IPS-NIHi7 (cell line): ENCODE measurements around the gene GNB1L.

Experiments
- DNase-seq: peaks from one replicate; pipeline ENCODE4 v3.0.0; 2012; ENCODE audit warnings: mixed read lengths; ENCODE audit errors: extremely low spot score

GNB1L gene

DNA sequence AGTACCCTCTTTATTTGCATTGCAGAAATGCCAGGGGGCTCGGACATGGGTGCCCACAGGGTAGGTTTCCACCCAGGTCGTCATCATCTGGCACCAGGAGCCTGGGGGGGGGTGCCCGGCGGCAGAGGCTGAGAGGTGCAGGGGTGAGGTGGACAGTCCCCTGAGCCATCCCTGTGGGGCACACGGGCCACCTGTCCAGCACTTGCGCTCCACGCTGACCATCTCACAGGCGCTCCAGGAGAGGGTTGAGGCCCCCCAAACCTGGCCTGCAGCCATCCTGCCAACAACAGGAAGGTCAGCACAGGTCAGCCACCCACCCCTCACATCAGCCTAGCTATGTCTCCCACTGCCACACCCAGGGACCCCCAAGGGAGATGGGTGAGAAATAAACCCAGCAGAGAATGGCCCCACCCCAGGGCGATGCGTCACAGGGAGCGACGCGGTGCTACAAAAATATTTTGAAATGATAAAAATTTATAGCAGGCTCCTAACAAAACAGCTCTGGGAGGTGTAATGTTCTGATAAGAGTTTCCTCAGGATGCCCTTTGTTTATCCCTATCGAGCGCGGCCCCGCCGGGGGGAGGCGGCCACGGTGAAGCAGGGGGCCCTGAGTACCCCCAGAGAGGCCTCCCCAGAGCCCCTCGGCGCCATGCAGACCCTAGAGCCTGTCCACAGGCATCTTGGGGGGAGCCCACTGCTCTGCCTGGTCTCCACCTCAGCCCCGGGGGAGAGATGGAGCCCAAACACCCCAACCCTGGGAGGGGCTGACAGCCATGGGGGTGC is 21.0 kb upstream of the GNB1L start:
- DNase-seq: no peak

DNA sequence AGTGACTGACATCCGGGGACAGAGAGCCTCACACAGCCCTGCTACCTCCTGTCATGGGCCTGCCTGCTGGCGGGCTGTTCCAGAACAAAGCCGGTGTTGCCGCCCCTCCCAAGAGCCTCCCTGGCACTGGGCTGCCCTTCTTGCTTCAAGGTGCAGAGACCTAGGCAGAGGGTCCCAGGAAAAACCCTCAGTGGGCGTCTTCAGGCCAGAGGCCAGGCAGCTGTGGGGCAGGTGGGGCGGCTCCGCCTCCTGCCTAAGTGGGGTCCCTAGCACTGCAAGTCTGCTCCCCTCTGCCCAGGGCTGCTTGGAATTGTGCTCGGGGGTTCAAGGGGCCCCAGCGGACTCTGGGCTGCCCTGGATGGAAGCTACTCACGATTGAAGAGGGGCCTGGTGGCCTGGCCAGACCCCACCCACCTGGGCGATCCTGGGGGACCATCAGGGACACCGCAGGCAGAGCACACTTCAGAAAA is 20.4 kb upstream of the GNB1L start:
- no peak for DNase-seq

DNA sequence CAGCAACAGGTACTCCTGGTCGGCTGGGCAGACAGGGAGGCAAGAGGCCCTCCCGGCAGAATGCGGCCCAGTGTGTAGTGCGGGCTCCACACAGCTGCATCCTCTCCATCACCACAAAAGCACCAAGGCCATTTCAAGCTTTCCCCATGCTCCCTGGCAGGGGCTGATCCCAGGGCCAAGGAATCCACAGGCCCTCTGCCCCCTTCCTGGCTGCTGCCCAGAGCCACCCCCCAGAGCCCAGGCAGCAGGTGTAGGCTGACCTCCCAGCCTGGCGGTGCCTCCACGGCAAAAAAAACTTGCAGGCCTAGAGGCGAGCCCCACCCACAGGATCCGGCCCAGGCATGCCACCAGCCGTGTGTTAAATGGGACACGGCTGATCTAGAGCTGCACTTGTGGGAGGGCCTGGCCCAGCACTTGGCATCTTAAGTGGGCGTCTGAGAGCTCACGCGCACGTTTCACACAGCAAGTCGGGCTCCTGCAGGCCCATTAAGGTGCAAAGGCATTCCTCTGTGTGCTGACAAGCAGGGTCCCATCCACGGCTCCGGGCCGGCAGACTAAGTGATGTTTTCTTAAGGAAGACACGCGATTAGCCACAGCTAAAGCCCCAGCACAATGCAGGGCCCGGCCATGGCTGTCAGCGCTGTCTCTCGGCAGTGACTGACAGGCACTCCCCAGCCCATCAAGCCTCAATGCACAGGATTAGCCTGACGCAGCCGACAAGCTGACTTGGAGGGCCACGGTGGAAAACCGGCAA is 19.8 kb upstream of the GNB1L start:
- no peak for DNase-seq

DNA sequence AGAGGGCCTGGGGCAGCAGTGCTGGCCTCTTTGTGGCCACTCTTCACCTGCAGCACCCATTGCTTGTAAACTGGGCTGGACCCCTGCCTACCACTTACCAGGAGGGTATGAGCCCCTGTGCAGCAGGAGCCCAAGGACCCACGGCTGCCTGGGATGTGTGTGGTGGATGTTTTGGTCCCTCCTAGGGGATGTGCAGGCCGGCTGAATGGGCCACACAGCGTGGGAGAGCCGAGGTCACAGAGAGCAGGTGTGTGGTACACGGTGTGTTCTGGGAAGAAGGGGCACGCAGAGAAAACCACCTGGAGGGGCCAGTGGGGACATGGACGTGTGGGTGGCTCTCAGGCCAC is 19.3 kb upstream of the GNB1L start:
- no peak for DNase-seq

DNA sequence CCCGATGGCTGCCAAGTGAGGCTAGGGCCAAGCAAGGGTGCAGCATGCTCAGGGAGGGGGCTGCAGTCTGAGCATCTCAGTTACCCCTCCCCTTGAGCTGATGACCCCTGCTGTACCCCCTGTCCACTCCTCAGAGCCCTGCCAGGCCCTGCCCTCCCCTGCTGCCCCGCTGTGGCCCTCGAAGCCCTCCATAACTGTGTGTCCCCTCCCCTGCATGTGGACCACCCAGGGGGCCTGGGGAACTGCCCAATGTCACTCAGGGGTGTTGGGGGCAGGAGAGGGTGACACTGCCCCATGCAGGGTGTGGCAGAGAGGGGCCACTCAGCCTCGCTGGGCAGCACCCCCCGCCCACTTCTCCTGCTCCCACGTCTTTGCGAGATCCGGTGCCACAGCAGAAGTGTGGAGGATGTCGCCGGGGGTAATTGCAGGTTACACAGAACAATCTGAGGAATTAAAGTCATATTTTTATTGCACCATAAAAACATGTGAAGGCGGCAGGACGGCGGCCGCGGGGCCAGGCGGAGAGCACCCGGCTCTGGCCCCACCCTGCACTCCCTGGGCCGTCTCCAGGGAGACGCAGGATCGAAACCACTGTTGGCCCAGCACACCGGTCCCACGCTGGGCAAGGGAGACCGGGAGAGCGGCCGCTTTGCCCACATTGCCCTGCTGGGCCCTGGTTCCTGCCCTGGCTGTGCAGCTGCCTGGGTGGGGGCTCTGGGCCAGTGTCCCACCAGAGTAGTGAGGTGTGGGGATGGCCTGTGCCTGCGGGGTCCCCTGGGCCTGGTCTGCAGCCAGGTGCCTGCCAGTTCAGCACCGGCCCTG is 18.7 kb upstream of the GNB1L start:
- no peak for DNase-seq

DNA sequence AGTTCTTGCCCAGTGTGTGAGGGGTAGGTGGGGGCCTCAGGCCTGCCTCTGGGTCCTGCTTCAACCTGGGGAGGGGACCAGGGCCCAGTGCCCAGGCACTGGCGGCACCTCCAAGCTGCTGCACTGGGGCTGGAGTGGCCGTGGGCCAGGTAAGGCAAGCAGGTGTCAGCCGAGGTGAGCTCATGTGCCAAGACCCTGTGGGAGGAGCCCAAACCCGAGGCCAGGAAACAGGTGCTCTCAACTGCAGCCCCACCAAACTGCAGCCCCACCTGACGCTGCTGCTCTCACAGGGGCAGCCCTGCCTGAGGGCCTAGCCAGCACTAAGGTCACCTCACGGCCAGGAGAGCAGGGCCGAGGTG is 18.1 kb upstream of the GNB1L start:
- no peak for DNase-seq

DNA sequence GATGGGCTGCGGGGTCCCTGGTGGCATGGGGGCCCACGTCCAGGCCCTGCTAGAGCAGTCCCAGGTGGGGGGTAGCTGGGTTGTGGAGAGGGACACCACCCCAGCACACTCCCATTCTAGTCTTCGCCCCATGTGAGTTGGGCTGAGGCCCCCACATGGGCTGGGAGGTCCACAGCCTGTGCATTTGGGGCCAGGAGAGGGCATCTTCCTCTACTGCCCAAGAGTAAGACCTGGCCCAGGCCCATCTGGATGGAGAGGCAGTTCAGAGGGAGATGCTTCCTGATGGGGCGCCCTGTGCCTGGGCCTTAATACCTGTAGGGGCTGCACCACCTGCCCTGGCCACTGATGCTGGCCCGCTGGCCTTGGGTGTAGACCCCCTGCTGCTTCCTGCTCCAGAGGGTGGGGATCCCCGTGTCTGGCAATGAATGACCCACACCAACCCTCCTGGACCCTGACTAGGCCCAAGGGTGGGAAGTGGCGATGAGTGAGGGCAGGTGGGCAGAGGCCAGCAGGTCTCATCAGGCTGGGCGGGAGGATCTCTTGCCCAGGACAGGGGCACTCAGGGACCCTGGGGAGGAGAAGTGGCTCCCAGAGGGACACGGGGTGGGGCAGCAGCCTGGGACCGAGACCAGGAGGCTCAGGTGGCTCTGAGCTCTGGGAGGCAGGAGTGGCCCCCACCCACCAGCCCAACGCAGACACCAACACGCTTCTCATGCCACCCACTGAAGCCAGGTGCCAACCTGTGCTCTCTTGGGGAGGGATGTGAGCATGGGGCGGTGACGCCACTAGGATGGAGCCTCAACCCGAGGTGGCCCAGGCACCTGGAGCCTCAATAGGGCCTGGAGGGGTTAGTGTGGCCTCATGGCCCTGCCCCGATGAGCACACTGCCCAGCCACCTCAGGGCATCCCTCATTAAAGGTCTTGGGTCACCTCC is 17.4 kb upstream of the GNB1L start:
- DNase-seq: no peak

DNA sequence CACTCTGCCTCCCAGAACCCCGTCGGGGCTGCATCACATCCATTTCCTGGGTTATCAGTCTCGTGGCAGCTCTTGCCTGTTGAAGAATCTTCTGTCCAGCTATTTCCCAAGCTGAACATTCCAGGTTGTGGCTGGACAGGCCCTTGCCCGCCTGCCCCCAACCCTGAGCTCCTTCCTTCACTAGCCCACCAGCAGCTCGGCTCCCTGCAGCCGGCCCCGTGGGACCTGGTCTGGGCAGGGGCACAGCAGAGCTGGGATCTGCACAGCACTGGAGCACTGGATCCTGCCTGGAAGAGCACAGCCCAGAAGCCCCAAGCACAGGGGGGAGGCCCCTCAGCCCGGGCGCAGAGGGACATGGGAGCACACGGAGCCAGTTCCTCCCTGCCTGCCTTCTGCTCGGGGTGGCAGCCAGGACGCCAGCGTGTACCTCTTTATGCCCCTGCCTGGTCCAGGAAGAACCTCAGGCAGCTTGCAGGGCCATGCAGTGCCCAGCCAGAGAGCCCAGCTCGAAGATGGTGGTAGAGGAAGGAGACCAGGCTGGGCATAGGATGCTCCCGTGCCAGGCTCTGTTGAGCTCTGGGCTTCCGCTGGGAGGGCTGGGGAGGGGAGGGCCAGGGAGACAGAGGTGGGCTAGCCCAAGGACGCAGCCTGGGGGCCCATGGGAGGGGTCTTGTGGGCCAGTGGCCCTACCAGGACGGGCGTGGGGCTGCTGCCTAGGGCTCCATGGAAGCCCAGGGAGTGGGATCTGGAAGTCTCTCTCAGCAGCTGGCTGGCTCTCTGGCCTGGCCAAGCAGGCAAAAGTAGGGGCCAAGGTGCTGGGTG is 16.6 kb upstream of the GNB1L start:
- no peak for DNase-seq

DNA sequence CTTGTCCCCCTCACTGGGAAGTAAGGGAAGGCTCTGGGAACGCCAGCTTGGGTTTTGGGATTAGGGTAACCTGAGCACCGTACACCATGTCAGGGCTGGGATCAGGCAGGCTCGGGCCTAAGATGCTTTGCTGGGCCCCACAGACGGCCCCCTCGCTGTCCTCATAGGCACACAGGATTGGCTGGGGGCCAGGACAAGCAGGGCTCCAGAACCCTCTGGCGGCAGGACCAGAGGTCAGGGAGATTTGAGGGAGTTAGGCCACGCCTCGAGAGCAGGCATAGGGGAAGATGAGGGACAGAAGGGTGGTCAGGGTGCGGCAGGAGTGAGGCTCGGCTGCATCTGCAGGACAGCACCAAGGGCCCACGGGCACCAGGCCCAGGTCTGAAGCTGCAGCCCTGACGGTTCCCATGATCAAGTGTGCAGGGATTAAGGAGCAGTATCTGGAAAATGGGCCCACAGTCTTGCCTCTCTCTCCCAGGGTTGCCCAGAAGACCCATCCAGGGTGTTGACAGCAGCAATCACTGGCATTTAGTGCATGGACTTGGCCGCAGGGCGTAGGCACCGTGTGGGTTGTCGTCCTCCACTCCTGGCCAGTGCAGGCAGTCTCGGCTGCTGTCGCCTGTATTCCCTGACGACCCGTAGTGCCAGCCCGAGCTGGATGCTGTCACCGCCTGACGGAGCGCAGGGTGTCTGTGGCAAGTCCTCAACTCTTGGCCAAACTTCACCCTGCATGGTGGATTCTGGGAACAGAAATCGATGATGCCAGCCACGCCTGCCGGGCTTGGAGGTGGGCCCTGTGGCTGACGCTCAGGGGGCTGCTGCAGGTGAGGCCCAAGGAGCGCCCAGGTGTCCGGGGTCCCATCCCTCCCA is 15.7 kb upstream of the GNB1L start:
- no peak for DNase-seq

DNA sequence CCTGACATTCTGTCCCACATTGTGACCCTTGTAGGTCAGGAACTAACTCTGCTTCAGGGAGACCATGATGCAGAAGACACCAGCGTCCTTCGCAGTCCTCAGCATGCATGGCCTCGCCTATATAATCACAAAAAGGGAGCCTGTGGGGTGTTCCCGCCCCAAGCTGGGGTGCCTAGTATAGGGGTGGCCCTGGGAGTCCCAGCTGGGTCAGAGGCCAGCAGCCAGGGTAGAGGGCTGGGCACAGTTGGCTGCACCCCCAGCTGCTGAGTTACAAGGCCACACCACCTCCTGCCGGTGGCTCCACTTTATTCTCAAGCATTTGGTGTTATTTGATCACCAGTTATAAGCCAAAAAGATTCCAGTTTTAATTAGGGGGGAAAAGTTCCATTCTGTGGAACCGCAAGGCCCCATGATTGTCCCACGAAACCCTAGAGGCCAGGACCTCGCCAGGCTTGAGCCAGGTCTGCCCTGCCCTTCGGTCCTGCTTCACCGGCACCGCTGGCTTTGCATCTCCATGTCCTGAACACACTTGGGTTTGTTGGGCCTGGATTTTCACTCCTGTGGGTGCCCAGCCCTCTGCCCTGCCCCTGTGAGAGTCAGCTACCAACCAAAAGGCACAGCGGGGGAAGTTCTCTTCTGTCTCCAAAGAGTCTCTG is 15.0 kb upstream of the GNB1L start:
- no peak for DNase-seq

DNA sequence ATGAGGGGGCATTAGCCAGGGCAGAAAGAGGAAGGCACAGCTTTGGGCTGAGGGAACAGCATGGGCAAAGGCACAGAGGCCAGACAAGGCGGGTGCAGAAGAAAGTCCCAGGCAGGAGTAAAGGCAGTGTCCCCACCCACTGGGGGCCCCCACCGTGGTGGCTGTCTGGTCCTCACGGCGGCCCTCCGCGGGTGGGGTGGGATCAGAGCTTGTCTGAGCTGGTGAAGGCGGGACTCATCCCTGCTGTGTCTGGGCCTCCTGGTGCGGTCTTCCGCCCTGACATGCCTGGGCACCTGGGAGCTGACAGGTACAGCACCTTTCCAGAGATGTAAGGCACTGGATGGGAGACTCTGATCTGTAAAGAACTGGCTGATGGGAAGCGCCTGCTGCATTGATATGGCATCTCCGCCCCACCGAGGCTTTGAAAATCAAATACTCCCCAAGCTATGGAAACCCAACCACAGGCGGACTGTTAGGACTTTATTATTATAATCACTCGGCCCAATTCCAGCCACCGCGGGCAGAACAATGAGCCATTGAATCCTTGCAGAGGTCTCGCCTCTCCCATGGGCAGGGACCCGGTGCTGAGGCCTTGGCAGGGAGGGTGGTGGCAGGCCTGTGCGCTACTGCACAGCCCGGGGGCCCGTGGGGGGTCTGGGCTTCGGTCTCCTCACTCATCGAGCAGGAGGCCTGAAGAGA is 14.2 kb upstream of the GNB1L start:
- no peak for DNase-seq

DNA sequence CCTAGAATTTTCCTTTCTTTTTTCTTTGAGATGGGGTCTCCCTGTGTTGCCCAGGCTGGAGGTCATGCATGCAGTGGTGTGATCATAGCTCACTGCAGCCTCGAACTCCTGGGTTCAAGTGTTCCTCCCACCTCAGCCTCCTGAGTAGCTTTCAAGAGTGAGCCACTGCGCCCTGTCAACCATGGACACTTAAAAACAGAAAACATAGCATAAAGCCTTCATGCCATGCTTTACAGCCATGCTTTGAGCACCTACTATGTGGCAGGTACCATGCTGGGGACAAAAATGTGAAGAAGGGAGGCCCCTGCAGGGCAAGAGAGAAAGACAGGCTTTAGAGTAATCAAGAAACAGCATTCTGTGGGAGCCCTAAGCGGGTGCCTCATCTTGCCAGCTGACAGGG is 13.7 kb upstream of the GNB1L start:
- DNase-seq: no peak

DNA sequence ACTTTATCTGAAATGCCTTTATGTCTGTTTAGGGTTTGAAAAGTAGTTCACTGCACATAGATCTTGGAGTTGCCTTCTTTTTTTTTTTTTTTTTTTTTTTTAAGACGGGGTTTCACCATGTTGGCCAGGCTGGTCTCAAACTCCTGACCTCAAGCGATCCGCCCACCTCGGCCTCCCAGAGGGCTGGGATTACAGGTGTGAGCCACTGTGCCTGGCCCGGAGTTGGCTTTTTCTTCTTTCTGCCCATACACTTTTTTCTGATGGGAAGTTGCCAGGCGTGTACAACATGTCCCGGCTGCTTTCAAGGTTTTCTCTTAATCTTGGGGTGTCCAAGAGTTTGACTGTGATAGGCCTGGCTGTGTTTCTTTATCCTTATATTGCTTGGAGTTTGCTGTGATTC is 12.9 kb upstream of the GNB1L start:
- DNase-seq: no peak

DNA sequence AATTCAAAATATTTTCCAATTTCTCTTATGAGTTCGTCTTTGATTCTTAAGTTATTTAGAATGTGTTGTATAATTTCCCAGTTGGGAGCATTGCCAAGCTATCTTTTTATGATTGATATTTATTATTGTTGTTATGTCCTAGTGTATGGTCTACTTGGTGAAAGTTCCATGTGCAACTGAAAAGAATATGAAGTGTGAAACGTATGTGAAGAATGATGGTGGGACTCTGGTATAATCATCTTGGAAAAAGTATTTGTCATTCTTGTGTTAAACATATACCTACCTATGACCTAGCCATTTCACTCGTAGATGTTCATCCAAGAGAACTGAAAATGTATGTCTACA is 12.0 kb upstream of the GNB1L start:
- DNase-seq: no peak

DNA sequence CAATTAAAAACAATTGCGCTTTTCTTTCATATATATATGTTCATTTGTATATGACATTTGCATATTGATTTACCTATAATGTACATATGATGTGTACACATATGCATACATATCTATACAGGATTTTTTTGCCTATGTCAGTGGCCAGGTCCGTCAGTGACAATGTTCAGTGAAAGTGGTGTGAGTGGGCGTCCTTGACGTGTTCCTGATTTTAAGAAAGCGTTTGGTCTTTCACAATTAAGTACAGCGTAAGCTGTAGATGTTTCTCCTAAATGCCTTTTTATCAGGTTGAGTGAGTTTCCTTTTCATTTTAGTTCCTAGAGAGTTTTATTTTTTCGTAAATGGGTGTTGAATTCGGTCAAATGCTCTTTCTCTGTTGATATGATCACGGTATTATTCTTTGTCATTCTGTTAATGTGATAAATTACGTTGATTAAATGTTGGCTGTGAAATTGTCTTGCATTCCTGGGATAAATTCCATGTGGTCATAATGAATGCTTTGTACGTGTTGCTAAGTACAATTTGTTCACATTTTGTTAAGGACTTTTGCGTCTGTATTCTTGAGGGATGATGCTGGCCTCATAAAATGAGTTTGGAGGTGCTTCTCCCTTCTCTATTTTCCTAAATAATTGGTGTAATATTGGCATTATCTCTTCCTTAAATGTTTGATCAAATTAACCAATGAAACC is 10.6 kb upstream of the GNB1L start:
- DNase-seq: no peak

DNA sequence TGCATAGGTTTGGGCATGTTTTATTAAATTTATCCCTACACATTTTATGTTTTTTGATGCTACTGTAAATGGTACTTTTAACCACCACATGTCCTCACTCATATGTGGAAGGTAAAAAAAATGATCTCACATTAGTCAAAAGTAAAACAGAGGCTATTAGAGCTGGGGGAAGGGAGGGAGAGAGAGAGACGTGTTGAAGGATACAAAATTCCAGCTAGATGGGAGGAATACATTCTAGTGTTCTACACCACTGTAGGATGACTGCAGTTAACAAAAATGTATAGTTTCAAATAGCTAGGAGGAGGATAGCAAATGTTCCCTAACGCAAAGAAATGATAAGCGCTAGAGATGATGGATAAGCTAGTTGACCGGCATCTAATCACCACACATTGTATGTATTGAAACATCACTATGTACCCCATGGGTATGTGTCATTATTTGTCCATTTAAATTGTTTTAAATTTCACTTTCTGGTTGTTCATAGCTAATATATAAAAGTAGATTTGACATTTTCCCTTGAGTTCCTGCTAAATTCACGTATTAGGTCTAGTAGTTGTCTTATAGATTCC is 9.9 kb upstream of the GNB1L start:
- DNase-seq: no peak

DNA sequence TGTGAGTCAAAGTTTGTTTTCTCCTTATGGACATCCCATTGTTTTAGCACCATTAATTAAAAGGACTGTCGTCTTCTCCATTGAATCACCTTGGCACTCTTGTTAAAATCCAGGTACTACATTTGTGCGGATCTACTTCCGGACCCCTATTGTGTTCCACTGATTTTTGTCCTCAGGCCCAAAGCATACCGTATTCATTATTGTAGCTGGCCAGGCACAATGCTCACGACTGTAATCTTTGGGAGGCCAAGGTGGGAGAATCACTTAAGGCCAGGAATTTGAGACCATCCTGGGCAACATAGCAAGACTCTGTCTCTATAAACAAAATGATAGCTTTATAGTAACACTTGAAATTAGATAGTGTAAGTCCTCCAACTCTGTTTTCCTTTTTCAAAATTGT is 8.9 kb upstream of the GNB1L start:
- no peak for DNase-seq
